LNCAP (cell line): ENCODE results near the gene PRXL2B.

Source experiments
- CTCF ChIP-seq: fragments of 450-650 bp; IDR thresholded peaks from 2 replicates; pipeline ENCODE4 v1.5.1; 2017; ENCODE audit warnings: mild to moderate bottlenecking

PRXL2B gene

GRCh38 chr1:2628933-2629626 lies 42.5 kb downstream of the PRXL2B start:
- no peak for TF ChIP-seq CTCF

DNA sequence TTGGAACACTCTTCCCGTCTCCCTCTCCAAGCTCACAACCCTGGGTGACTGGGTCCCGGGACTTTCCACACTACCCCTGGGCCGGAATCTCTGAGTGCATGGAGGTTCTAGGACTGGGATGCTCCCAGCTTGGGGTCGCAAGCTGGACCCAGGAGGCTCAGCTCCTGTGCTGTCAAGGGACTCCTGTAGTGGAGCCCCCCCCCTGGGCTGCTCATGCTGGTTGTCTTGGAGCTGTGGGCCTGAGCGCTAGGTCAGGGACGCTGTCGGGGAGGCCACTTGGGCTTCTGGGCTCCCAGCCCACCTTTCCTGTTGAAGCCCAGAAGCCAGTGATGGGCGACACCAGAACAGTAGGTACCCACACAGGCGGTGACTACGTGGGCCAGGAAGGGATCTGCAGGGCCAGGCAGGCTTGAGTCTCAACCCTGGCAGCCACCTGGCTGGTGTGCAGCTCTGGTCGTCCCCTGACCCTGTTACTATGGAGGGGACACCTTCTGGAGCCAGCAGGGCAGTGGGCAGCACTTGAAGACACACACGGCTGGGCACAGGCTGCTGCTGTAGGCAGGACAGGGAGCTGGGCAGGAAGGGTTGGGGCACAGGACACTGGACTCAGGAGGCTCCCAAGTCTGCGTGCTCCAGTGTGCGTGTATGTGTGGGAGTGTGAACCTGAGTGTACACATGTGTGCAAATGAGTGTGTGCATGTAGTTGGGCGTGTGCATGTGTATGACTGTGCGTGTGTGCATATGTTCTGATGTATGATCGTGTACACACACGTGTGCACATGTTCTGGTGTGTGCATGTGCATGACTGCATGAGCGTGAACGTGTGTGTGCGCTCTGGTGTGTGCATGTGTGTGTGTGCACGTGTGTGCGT lies 43.3 kb downstream of the PRXL2B start:
- no peak for TF ChIP-seq CTCF

DNA sequence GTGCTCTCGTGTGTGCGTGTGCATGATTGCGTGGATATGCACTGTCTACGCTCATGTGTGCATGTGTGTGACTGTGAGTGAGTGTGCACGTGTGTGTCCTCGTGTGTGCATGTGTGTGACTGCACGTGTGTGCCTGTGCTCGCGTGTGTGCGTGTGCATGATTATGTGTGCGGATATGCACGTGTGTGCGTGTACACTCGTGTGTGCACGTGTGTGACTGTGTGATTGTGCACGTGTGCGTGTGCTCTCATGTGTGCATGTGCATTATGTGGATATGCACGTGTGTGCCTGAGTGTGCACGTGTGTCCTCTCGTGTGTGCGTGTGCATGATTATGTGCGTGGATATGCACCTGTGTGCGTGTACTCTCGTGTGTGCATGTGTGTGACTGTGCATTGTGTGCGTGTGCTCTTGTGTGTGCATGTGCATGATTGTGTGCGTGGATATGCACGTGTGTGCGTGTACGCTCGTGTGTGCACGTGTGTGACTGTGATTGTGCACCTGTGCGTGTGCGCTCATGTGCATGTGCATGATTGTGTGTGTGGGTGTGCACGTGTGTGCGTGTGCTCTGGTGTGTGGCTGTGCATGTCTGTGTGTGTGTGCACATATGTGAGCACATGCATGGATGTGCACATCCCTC lies 44.0 kb downstream of the PRXL2B start:
- no peak for TF ChIP-seq CTCF

DNA sequence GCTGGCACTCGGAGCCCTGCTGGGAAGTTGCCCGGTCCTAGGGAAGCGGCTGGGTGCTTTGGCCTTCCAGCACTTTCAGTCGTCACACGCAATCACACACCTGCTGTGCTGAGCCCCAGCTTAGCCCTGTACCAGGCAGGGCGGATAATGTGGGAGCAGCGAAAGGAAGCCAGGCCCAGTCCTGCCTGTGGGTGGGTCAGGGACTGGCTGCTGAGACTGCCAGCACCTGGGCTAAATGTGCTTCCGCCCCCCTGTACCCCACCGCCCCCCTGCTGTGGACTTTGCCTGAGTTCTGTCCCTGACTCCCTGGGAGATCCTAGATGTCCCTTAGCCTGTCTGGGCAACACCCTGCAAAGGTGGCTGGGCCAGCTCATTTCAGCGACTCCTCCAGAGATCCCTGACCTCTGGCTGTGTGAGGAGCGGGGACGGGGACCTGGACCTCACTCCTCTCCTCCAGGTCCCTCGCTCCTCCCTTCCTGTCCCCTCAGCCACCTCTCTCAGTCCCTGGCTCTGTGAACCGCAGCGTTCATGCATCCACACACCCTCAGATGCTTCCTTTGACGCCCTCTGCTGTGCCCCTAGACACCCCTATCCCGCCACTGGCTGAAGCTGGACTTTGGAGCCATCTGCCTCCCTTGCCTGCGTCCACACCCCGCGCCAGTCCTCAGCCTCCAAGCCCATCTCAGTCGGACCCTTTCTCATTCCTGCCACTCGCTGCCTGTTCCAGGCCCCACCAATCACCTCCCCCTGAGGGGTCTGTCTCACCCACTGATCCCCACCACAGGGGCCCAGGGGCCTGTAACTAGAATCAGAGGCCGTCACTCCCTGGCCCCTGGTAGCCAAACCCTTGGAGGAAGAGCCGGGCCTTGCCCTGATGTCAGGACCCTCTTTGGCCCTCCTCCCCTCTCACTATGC lies 44.8 kb downstream of the PRXL2B start:
- no peak for TF ChIP-seq CTCF

- no peak for TF ChIP-seq CTCF
Observed at GRCh38 chr1:2632051-2632430, 45.5 kb downstream of the PRXL2B start.

GRCh38 chr1:2632561-2633361 lies 46.2 kb downstream of the PRXL2B start, which contains the start of gene MMEL1:
Gene MMEL1, minus strand, starts transcription at chr1:2633016. Its CDS starts 3,532 bp downstream, at chr1:2629484.
- TF ChIP-seq CTCF = no peak
